CD4-positive, alpha-beta T cell treated with Interleukin-4 for 1 hour (primary cell): ENCODE results near the gene SLC7A6OS.

Experiments used
- DNase-seq, 2 donors: peaks; one replicate each; pipeline ENCODE4 v3.0.0-alpha.2; 2020 to 2022

The SLC7A6OS gene

DNA sequence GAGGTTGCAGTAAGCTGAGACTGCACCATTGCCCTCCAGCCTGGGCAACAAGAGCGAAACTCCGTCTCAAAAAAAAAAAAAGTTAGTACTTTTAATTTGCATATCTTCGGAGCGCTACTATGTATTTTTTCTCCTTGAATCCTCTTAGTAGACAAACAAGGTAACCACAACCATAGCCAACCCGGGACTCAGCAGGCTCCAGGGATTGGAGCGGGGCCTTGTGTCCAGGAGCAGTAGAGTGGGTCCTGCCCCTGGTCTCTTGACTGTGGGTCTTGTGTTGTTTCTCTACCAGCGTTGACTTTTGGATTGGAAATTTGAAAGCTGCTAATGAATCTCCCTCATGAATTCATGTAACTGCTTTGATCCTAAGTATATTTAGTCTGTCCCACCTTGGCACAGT is 32.4 kb upstream of the SLC7A6OS start:
- no peak for DNase-seq

DNA sequence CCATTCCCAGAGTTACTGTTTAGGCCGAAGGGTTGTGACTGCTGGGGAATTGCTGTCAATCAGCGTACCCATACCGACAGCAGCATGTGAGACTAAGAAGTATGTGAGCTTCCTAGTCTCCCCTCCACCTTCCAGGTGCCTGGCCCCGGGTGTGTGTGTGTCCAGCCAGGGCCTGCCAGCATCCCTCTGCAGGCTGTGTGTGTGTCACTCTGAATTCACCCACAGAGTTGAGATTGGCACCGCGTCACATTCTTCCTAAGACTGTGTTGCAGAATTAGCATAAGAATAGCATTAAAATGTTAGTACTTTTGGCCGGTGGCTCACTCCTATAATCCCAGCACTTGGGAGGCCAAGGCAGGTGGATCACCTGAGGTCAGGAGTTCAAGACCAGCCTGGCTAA is 31.9 kb upstream of the SLC7A6OS start:
- no peak for DNase-seq

DNA sequence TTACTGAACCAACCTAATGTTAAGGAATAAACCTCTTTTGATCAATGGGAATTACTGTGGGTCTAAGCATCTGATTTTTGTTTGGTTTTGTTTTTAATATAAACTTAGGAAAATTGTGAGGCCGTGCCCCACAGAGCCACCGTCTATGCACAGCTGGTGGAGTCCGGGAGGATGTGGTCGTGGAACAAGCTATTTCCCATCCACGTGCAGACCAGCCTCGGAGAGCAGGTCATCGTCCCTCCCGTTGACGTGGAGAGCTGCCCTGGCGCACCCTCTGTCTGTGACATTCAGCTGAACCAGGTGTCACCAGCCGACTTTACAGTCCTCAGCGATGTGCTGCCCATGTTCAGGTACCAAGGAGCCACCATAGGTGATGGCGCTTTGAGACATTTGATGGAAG is 28.5 kb upstream of the SLC7A6OS start:
- DNase-seq: no peak

DNA sequence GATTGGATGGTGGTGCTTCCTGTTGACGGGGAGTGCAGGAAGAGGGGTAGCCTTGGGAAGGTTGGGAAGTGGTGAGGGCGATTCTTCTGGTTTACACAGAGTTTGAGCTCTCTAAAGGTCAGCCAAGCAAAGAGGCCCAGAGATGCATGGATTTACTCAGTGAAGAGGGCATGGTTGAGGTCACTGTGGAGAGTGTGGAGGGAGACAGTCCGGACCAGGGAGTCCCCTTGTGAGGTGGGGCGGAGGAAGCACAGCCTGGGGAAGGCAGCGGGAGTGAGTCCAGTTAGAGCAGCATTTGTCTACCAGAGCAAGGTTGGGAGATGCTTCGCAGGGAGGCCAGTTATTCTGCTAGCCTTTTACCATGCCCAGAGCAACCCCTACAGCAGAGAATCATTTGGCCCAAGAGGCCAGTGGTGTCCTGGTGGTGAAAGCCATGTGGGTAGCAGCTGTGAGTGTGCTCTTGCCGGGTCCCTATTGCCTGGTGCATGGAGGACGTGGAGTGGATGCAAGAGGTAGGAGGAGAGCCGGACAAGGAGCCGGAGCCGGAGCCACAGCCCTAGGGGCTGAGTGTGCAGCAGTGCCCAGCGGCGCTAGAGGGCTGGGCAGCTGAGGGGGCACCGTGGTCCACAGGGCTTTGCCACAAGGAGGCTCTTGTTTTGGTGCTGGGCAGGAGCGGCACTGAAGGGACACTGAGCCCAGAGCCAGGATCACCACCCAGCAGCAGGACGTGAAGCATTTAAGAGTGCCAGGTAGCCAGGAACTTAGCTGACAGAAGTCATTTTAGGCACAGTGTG is 27.8 kb upstream of the SLC7A6OS start:
- no peak for DNase-seq

DNA sequence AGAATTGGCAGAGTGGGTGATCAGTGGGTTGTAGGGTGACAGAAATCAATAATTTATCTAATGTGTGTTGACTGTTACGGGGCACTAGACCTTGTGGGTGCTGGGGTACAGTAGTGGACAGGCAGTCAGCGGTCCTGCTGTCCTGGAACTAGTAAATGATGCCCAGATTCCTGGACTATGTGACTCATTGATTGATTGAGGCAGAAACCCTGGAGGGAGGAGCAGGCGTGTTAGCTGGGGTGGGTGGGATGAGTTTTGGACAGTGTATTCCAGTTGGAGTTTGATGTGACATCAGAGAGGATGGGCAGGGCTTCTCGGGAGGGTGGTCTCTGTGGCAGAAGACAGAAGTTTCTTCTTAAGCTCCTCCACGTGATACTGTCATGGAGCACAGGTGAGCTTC is 24.4 kb upstream of the SLC7A6OS start:
- no peak for DNase-seq

DNA sequence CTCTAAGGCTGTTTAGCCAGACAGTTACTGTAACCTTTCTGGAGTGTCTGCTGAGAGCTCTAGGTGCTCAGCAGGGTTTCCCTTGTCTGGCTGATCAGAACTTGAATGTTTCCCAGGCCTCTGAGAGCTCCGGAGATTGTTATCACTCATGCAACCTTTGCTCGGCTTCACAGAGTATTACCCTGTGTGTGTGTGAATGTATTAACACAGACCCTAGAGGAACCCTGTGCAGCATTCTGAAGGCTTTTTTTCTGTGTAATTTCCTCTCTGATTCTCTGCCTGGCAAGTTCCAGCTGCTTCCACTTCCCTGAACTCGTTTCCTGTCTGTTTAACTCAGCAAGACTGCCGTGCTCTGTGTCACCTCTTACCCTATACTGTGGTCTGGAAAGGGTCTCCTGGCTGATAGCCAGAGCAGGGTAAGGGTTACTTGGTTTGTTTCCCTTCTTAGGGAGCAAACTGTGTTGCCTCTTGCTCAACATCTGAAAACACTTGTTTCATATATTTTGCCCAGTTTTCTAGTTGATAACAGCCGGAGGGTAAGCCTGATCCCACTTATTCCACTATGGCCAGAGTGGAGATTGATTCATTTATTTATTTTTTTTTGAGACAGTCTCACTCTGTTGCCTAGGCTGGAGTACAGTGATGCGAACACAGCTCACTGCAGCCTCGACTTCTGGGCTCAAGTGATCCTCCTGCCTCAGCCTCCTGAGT is 21.8 kb upstream of the SLC7A6OS start:
- DNase-seq: peak in 1 of 2 donors; percentile 17

DNA sequence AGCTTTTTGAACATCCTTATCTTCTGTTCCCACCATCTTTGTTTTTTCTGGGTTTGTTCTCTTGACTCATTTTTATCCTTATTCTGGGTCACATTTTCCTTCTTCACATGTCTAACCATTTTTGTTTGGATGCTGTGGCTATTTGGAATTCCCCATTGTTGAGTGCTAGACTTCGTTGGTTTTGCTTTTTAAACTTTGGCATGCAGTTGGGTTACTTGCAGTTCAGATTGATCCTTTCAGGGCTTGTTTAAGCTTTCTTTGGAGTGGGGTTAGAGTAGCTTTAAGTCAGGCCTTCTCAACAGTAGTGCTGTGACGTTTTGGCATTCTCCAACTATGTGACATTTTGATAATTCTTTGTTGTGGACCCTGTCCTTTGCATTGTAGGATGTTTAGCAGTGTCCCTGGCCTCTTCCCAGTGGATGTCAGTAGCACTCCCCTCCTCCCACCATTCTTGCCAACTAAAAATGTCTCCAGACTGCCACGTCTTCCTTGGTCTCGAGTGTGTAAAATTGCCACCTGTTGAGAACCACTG is 21.2 kb upstream of the SLC7A6OS start:
- no peak for DNase-seq

DNA sequence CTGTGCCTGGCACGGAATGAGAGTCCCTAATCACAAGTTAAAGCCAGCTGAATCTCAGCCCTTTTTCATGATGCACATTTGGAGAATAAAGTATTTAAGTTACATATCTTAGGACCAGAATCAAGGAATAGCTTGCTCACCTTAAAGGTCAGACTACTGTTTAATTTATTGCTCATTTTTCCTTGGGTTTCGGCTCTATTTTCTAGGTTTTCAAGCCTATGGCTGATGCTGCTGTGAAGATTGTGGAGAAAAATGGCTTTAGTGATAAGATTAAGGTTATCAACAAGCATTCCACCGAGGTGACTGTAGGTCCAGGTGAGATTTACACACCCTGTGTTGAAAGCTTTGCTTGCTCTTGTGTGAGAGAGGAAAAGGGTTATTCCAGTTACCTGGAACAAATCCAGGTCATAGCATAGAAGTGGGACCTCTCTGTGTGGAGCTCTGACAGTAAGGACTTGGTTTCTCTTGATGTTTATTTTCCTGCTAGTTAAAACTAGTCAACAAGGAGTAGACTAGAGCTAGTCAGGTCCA is 18.2 kb upstream of the SLC7A6OS start:
- DNase-seq: no peak

DNA sequence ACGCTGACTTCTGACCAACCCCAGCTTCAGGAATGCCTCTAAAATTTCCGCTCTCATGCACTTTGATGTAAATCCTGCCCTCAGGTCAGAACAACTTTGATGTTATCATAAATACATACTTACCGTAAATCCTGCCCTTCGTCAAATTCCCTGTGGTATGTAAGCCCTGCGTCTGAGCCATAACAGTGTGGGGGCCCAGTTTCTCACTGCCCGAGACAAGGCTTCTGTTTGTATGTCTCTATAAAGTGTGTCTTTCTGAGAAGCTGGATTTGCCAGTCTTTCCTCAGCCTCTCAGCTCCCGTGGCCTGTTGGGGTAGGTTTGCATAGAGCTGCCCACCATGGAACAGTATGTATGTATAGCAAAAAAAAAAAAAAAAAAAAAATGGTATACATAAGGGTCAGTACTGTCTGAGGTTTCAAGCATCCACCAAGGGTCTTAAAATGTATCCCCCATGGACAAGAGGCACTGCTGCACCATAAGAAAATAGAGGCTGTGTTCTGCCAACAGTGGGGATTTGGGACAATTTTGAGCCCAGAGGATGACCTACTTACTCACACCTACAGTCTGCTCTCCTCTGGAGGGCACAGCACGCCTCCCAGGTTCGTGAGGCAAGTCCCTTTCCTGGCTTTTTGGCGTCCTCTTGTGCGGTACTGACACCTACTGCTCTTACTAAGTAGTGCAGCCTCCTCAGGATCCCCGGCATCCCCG is 17.6 kb upstream of the SLC7A6OS start:
- DNase-seq: peak; percentile 83 to 85

DNA sequence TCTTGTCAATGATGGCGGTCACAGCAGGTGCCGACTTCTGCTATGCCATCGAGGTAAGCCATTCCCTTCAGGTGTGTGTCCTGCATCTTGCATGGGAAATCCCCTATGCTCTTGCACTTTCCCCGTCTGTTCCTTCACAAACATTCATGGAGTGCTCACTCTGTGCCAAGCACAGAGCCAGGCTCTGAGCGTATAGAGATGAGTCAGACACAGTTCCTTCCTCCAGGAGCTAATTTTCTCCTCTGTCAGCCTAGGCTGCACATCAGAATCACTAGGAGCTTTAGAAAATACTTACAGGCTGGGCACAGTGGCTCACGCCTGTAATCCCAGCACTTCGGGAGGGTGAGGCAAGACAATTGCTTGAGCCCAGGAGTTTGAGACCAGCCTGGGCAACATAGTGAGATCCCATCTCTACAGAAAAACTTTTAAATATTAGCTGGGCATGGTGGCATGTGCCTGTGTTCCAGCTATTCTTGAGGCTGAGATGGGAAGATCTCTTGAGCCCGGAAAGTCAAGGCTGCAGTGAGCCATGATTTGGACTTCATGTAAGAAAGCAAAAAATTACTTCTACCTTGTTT is 14.1 kb upstream of the SLC7A6OS start:
- DNase-seq: no peak

DNA sequence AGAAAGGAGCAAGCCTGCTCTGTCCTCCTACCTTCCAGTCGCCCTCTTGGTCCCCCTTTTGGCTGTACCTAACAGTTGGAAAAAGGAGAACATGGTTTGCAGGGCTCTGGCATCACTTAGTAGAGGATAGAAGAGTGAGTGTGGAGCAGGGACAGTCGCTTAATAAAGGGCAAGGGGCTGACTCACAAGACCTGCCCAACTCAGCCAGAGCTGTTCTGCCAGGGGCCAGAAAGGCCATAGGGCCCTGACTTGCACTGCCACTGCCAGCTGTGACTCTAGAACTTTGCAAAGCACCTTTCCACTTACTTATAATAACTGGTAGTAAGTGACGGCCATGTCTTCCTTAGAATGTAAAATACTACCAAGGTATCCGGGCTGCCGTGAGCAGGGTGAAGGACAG is 13.6 kb upstream of the SLC7A6OS start:
- no peak for DNase-seq

DNA sequence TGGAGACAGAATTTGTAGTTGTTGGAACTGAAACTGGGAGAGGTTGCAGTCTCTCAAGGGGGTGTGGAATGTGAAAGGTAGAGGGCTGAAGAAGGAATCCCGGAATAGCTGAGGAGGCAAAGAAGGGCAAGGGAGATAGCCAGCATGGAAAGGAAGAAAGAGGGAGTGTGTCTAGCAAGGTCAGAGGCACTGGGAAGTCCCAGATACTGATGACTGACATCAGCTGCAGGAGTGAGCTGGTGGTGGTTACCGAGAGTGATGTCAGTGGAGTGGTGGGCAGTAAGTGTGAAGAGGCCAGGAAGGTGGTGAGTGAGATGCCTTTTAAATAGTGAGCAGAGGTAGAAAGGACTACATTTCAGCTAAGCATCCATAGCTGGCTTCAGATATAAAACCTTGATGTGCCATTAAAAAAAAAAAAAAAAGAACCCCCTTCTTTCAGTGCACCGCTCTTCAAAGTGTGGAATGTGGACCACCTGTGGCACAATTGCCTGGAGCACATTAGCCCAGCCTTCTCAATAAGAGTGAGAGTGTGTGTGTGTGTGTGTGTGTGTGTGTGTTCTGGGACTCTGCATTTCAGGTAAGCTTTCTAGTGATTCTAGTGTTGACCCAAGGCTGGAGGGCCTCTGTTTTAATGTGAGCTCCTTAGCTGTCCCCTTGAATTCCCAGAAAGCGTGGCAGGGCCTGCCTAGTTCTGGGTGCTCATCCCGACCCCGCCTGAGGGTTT is 8.6 kb upstream of the SLC7A6OS start:
- no peak for DNase-seq

DNA sequence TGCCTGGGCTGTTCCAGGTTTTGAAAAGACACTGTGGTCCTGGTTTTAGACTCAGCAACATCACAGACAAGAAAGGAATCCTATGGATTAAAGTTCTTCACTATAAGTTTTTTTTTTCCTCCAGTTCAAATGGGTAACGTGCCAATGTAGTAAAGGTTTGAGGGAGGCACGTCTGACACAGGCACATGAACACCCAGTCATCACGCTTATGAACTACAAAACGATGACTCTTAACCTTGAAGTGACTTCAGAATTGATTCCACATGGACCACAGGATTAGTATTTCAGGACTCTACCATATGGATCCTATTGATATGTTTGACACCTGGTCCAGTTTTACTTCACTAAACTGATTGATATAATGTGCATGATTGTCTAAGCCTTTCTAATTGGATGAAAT is 2.4 kb upstream of the SLC7A6OS start:
- DNase-seq: no peak

DNA sequence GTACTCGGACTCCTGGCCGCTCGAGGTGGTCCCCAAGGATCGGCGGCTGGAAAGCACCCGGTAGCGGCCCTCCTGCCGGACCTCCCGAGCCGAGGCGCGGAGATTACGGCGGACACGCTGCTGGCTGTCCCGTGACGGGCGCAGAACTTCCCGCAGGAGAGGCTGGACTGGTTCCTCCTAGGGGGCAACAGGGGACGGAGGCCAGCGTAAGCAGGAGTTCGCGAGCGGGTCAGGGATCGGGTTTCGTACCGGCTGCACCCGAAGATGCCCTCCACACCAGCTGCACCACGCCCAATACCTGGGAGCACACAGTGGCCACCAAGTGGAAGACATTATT is 341 bp downstream of the SLC7A6OS start:
- DNase-seq: no peak

DNA sequence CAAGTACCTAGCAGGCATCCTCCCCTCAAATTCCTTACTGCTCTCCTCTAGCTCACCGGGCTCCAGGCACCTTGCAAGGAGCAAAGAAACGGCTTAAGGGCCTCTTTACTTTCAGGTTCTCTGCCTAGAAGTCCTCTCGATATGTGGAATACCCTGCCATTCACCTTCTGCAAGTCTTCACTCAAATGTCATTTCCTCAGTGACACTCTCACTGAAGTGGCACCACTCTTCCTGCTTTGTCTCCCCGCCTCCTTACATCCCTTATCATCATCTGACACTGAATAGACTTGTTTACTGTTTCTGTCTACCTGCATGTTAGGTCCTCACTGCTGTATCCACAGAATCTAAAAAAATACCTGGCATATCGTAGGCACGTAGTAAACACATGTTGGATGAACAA is 947 bp downstream of the SLC7A6OS start:
- DNase-seq: no peak

DNA sequence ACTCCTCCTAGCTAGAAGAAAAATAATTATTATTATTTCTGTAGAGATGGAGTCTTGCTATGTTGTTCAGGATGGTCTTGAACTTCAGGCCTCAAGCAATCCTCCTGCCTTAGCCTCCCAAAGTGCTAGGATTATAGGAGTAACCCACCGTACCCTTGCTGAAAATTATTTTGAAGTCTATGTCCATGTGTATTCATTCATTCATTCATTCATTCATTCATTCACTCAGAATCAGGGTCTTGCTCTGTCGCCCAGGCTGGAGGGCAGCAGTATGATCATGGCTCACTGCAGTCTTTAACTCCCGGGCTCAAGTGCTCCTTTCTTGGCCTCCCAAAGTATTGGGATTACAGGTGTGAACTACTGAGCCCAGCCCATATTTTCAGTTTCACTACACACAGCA is 4.1 kb downstream of the SLC7A6OS start:
- no peak for DNase-seq

DNA sequence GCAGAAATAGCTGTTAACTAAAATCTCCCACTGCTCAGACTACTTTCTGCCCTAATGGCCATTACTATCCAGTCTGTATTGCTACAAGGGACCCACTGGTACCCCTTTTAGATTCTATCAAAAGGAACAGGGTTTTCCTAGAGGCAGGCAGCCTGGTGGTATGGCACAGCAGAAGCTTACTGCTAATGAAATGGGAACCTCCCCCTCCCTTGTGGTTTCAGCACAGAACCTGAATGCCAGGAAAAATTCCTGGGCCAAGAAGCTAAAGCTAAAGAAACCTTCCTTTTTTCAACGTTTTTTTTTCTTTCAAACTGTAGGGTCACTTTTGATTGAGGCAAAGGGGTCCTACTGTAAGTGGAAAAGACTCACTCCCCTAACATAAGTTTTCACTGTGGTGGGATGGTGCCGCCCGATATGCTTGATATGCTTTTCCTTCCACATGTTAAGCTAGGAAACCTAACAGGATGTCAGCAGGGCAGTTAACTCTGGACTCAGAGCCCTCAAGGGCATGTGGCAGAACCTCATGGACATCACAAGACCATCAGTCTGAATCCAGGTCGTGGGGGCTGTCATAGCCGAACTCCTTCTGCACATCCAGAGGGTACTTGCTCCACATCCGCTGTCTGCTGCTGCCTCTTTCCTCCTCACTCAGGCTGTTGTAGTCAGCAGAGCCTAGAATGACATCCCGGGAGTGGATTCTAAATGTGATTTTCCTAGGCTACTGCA is 9.8 kb downstream of the SLC7A6OS start:
- no peak for DNase-seq

DNA sequence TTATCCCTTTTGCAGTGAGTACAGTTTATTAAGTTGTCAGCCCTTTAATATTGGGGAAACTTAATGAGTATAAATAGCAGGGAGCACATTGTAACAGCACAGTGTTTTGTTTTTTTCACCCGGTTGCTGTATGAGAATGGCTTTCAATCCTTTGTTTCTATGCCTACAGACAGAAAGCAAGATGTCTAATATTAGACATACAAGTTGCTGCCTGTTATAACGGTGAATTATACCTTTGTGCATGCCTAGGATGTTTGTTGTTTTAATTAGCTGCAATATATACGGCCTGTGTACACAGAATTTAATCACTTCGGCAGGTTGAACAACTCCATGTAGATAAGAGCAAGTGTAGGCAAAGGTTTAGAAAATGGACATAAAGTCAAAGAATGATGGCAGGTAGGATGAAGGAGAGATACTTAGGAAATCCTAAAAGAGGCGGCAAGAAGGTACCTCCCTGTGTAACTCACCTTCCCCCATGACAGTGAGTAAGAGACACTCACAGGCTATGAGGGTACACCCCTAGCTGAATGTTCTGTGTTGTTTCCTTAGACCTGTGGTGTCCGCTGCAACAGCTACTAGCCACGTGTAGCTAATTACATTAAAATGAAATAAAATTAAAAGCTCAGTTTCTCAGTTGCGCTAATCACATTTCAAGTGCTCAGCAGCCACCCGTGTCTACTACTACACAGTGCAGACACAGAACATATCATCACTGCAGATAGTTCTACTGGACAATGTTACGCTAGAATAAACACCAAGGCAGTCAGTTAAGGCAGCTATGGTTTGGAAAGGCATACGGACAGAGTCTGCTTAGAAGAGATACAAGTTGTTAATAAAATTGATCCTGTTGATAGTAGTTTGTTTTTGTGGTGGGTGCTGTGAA is 10.9 kb downstream of the SLC7A6OS start:
- no peak for DNase-seq

DNA sequence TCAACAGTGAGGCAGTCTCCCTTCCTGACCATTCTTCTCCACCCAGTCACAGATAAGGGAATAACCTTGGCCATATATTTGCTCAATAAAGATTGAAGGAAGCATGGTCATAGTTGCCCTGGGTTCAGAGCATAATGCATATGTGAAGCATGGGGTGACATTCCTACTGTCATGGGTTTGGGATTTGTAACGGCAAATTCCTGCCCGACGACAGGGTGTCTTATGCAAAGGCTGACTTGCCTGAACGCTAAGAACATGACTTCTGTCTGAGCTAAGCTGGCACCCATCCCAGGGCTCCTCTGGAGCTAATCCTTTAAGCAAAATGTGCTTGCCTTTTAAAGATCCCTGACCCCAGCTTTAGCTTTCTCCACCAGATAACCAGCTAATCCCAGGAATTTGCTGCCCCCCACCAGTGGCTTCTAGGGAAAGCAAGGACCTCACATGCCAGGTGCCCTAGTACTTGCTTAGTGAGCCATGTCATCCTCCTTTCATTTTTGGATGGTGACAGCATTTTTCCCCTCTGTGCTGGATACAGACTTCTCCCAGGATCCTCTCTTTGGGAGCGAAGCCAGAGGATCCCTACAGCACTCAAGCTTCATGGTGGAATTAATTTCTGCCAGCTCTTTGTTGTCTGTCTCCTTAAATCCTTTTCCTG is 11.7 kb downstream of the SLC7A6OS start:
- DNase-seq: no peak

DNA sequence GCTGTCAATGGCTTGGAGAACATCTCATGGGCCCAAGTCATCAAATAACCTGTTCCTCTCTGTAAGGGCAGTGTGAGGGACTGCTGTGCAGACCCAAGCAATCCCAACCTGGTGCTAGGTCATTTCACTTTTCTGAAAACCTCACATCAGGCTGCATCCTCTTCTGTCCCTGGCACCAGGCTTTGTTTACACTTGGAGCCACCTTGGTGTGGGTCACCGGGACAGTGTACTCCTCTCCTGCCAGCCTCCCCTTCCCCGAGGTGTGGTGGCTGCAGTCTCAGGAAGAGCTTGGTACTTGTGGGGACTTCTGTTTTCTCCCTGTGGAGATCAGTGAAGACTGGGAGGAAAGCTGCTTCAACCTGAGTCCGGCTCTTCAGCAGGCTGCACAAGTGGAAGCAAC is 12.4 kb downstream of the SLC7A6OS start:
- DNase-seq: no peak
